ENCODE measurements around the gene PPP2R5C. TPM values are rescaled to one million over a fixed set of nuclear protein-coding genes. Genes with fewer than 3 reads are reported as not detected.

PPP2R5C gene
- total RNA-seq, 1 experiment from 2014 or later: 96.1 TPM

DNA sequence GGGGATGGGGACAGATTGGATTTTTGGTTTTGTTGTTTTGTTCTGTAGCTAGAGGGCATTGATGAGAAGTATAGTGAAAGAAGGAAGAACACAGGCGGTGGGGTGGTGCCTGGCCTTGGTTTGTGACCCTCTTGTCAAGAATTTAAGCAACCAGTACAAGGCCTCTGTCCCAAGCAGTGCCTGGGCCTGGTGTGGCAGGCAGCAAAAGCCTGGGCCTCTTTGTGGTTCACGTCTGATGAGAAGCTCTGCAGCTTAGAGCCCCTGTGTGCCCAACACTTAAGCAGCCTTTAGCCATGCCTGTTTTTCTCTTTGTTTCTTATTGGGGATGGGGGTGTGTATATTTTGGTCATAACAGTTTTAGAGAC is 98.0 kb downstream of the PPP2R5C start:
- peaks cover 9% of the 10 kb centered on the region for H3K4me1 ChIP-seq (ENCODE audit: insufficient read depth, low read length)
- H3K27me3 ChIP-seq (ENCODE audit: low read length): no peaks in the 10 kb centered on the region
- H3F3A ChIP-seq (ENCODE audit: low read length, unreplicated experiment): no peaks in the 10 kb centered on the region
- no peaks in the 10 kb centered on the region for H3K9me3 ChIP-seq (ENCODE audit: low read length)
- peaks cover 29% of the 10 kb centered on the region; the same call in 1 of the 2 replicates for H3K79me2 ChIP-seq (ENCODE audit: low read length)
- intact Hi-C loops (cut with micrococcal nuclease): no loop called here
- H3K9me2 ChIP-seq (replicated peaks; ENCODE audit: low read length): no peaks in the 10 kb centered on the region
- no peak for ATAC-seq
- H3K27ac ChIP-seq (ENCODE audit: low read length): no peak overlapping the region
- no peak overlapping the region for H3K4me2 ChIP-seq (ENCODE audit: low read length)
- no peak overlapping the region for H3K9ac ChIP-seq (ENCODE audit: low read length)
- CTCF ChIA-PET: no interaction called here
- peaks cover 7% of the 10 kb centered on the region; the same call in 1 of the 2 replicates for H3K36me3 ChIP-seq (ENCODE audit: low read depth, low read length)
- BruUV-seq (replicated peaks): no TSS peak
- POLR2A ChIA-PET (ENCODE audit: unreplicated experiment): no interaction called here
- DNase-seq: no peak
- H2AFZ ChIP-seq (ENCODE audit: low read length): no peak overlapping the region
- H3K4me3 ChIP-seq (ENCODE audit: low read length): no peak overlapping the region
- H4K20me1 ChIP-seq (ENCODE audit: low read length): no peaks in the 10 kb centered on the region
- TF ChIP-seq EZH2phosphoT487 (IDR thresholded peaks at IDR 0.05; ENCODE audit: borderline replicate concordance, low read length) (no peak), EZH2 (IDR thresholded peaks at IDR 0.05; ENCODE audit: low read length, unreplicated experiment) (no peak), CTCF (conservative IDR thresholded peaks at IDR 0.05; ENCODE audit: low read depth, low read length) (no peak)

DNA sequence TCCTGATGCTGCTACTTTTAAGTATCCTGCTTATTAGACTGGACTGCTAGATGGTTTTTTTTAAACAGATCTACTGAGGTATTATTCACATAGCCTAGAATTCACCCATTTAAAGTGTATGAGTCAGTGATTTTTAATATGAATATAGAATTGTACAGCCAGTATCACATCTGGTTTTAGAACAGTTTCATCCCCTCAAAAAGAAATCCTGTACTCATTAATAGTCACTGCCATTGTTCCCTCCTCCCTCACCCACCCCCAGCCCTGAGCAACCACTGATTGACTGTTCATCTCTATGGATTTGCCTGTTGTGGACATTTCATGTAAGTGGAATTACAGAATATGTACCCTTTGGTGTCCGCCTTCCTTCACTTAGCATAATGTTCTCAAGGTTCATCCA is 98.4 kb downstream of the PPP2R5C start:
- BruUV-seq (replicated peaks): no TSS peak
- H3K79me2 ChIP-seq (ENCODE audit: low read length): peaks cover 29% of the 10 kb centered on the region; the same call in 1 of the 2 replicates
- no peak overlapping the region for H3K27ac ChIP-seq (ENCODE audit: low read length)
- H3K4me3 ChIP-seq (ENCODE audit: low read length): no peak overlapping the region
- ChIA-PET CTCF (no interaction called here), POLR2A (ENCODE audit: unreplicated experiment) (no interaction called here)
- ATAC-seq (no peak), DNase-seq (no peak)
- H3K9me2 ChIP-seq (replicated peaks; ENCODE audit: low read length): no peaks in the 10 kb centered on the region
- H4K20me1 ChIP-seq (ENCODE audit: low read length): no peaks in the 10 kb centered on the region
- peaks cover 9% of the 10 kb centered on the region for H3K4me1 ChIP-seq (ENCODE audit: insufficient read depth, low read length)
- intact Hi-C loops (cut with micrococcal nuclease): no loop called here
- no peaks in the 10 kb centered on the region for H3K9me3 ChIP-seq (ENCODE audit: low read length)
- H3F3A ChIP-seq (ENCODE audit: low read length, unreplicated experiment): no peaks in the 10 kb centered on the region
- no peak overlapping the region for H2AFZ ChIP-seq (ENCODE audit: low read length)
- H3K4me2 ChIP-seq (ENCODE audit: low read length): no peak overlapping the region
- TF ChIP-seq EZH2 (IDR thresholded peaks at IDR 0.05; ENCODE audit: low read length, unreplicated experiment) (no peak), CTCF (conservative IDR thresholded peaks at IDR 0.05; ENCODE audit: low read depth, low read length) (no peak)
- H3K36me3 ChIP-seq (ENCODE audit: low read depth, low read length): peaks cover 7% of the 10 kb centered on the region; the same call in 1 of the 2 replicates
- H3K27me3 ChIP-seq (ENCODE audit: low read length): no peaks in the 10 kb centered on the region
- H3K9ac ChIP-seq (ENCODE audit: low read length): no peak overlapping the region

DNA sequence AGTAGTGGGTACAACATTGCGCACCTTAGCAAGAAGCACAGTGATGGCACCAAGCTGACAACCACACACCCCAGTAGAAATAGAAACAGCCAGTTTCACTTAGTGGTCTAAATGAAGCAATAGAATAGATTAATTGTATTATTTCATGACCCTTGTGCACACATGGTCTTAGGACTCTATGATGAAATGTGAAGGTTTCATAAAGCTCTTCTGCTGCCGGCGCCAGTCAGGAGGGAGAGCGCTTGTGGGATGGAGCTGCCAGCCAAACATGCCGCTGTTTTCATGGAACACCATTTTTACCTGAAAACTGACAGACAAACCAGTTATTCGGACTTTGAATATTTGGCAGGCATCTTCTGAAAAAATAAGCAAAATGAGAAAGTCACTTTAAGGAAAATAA is 100.0 kb downstream of the PPP2R5C start:
- Histone ChIP-seq H3K79me2 (ENCODE audit: low read length) (peaks cover 16% of the 10 kb centered on the region; the same call in 1 of the 2 replicates), H3K4me2 (ENCODE audit: low read length) (no peak overlapping the region), H3K9ac (ENCODE audit: low read length) (no peak overlapping the region), H3K9me2 (replicated peaks; ENCODE audit: low read length) (no peaks in the 10 kb centered on the region), H2AFZ (ENCODE audit: low read length) (no peak overlapping the region), H3K4me3 (ENCODE audit: low read length) (no peak overlapping the region), H4K20me1 (ENCODE audit: low read length) (no peaks in the 10 kb centered on the region), H3K27ac (ENCODE audit: low read length) (no peak overlapping the region), H3K9me3 (ENCODE audit: low read length) (no peaks in the 10 kb centered on the region), H3K27me3 (ENCODE audit: low read length) (no peaks in the 10 kb centered on the region), H3K4me1 (ENCODE audit: insufficient read depth, low read length) (peaks cover 9% of the 10 kb centered on the region), H3K36me3 (ENCODE audit: low read depth, low read length) (peaks cover 7% of the 10 kb centered on the region; the same call in 1 of the 2 replicates), H3F3A (ENCODE audit: low read length, unreplicated experiment) (no peaks in the 10 kb centered on the region)
- ChIA-PET POLR2A (ENCODE audit: unreplicated experiment) (interaction anchor here (0.7 kb wide), 1 partner anchor 192 kb away, joined by 3 read pairs; no protein-coding TSS in a partner anchor), CTCF (interaction anchor here (0.6 kb wide), 1 partner anchor 131 kb away, joined by 3 read pairs; no protein-coding TSS in a partner anchor)
- DNase-seq: no peak
- TF ChIP-seq EZH2 (IDR thresholded peaks at IDR 0.05; ENCODE audit: low read length, unreplicated experiment) (no peak), CTCF (conservative IDR thresholded peaks at IDR 0.05; ENCODE audit: low read depth, low read length) (no peak), EZH2phosphoT487 (IDR thresholded peaks at IDR 0.05; ENCODE audit: borderline replicate concordance, low read length) (no peak)
- BruUV-seq (replicated peaks): no TSS peak
- intact Hi-C loops (cut with micrococcal nuclease): no loop called here
- no peak for ATAC-seq
